NB4 (cell line): ENCODE data around the gene SS18L1.

Experiments used
- POLR2A ChIP-seq: IDR thresholded peaks from 2 replicates; pipeline ENCODE4 v1.6.1; 2011; ENCODE audit warnings: mild to moderate bottlenecking; ENCODE audit not compliant: insufficient read length; ENCODE audit errors: extremely low read depth
- TF ChIP-seq, protein P1 (sequence below): IDR thresholded peaks from one replicate; pipeline ENCODE4 v1.5.1; 2012; ENCODE audit warnings: low read depth, low read length
- TF ChIP-seq, protein P2 (sequence below): IDR thresholded peaks from 2 replicates; pipeline ENCODE4 v1.6.1; 2011; ENCODE audit warnings: low read depth, low read length

DNA sequence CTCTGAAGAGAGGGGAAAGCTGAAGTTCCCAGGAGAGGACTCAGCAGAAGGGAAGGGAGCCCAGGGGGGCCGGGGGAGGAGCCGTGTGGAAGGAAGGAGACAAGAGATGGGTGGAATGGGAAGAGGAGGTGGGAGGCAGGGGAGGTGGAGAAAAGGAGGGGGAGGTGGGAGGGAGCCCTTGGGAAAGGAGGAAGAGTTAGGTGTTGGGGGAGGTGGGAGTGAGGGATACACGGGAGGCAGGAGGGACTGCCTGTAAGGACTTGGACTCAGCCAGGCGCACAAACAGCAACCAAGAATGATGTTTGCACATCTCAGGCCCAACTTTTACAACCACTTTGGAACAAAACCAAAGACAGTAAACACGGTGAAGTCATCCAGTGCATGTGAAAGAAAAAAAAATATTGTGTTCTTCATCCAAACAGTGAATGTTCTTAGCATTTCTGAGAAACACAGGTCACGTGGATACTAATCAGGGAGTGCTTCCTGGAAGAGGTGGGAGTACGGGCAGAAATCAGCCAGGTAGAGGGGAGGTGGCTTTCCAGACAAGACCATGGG lies 38.7 kb upstream of the SS18L1 start:
- TF ChIP-seq, protein P1, sequence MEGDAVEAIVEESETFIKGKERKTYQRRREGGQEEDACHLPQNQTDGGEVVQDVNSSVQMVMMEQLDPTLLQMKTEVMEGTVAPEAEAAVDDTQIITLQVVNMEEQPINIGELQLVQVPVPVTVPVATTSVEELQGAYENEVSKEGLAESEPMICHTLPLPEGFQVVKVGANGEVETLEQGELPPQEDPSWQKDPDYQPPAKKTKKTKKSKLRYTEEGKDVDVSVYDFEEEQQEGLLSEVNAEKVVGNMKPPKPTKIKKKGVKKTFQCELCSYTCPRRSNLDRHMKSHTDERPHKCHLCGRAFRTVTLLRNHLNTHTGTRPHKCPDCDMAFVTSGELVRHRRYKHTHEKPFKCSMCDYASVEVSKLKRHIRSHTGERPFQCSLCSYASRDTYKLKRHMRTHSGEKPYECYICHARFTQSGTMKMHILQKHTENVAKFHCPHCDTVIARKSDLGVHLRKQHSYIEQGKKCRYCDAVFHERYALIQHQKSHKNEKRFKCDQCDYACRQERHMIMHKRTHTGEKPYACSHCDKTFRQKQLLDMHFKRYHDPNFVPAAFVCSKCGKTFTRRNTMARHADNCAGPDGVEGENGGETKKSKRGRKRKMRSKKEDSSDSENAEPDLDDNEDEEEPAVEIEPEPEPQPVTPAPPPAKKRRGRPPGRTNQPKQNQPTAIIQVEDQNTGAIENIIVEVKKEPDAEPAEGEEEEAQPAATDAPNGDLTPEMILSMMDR, result no peak
- no peak for TF ChIP-seq POLR2A
- TF ChIP-seq, protein P2, sequence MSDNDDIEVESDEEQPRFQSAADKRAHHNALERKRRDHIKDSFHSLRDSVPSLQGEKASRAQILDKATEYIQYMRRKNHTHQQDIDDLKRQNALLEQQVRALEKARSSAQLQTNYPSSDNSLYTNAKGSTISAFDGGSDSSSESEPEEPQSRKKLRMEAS, result no peak
